HepG2 (cell line): Measurements from ENCODE around the gene CBLN3. TPM values are rescaled to one million over a fixed set of nuclear protein-coding genes. Genes with fewer than 3 reads are reported as not detected.

ENCODE experiments used
- ASH2L ChIP-seq: fragments of 300-600, 200-600 bp; sonication (generic); IDR thresholded peaks from 2 replicates; pipeline ENCODE4 v1.7.0; 2017; ENCODE audit warnings: low read depth, mild to moderate bottlenecking, moderate library complexity, mixed read lengths, low read length; ENCODE audit not compliant: insufficient read length
- BHLHE40 ChIP-seq: IDR thresholded peaks from 2 replicates; pipeline ENCODE4 v1.6.1; 2011; ENCODE audit warnings: low read length, improper control_type of control experiment
- HNRNPUL1 ChIP-seq: fragments of 200-400 bp; formaldehyde crosslinking; IDR thresholded peaks from 2 replicates; pipeline ENCODE4 v1.6.1; 2017; ENCODE audit warnings: low read depth, mild to moderate bottlenecking, low read length, moderate library complexity
- JUND ChIP-seq: sonication (generic); formaldehyde crosslinking; IDR thresholded peaks from 2 replicates; pipeline ENCODE4 v1.8.0; 2022; ENCODE audit warnings: mild to moderate bottlenecking, missing genetic modification reagents
- MYNN ChIP-seq: sonication (generic); formaldehyde crosslinking; IDR thresholded peaks from 2 replicates; pipeline ENCODE4 v1.4.0; 2020; ENCODE audit warnings: mild to moderate bottlenecking, low read depth, missing genetic modification reagents
- RNF2 ChIP-seq: fragments of 450-650 bp; conservative IDR thresholded peaks from 2 replicates; pipeline ENCODE4 v1.6.1; 2016; ENCODE audit warnings: low read depth
- ZNF256 ChIP-seq: sonication (generic); formaldehyde crosslinking; conservative IDR thresholded peaks from 2 replicates; pipeline ENCODE4 v1.4.0; 2020; ENCODE audit warnings: missing genetic modification reagents
- ZNF30 ChIP-seq: sonication (generic); formaldehyde crosslinking; IDR thresholded peaks from 2 replicates; pipeline ENCODE4 v1.5.0; 2020; ENCODE audit warnings: mild to moderate bottlenecking, missing genetic modification reagents
- ZNF44 ChIP-seq: sonication (generic); formaldehyde crosslinking; IDR thresholded peaks from 2 replicates; pipeline ENCODE4 v1.5.1; 2020; ENCODE audit warnings: mild to moderate bottlenecking, missing genetic modification reagents
- ZNF546 ChIP-seq: sonication (generic); formaldehyde crosslinking; conservative IDR thresholded peaks from 2 replicates; pipeline ENCODE4 v1.8.1; 2023; ENCODE audit warnings: mild to moderate bottlenecking, missing genetic modification reagents
- ZNF644 ChIP-seq: IDR thresholded peaks from 2 replicates; pipeline ENCODE4 v1.6.1; 2016; ENCODE audit warnings: low read depth
- polyA plus RNA-seq, 8 experiments: library from polyadenylated mRNA; depleted of rRNA in 3 of 8; stranded (reverse) in 7 of 8; unstranded in 1 of 8; fragments of >200 nt; fragmentation: Illumina TruSeq in 4 of 8; extraction: Trizol in 4 of 8; gene quantifications; 2 replicates each; pipeline versions ENCODE4 v1.2.1 to v1.2.3, GENCODE V29; 2011 to 2016; ENCODE audit warnings: low read depth in 4 of 8, missing spikeins in 1 of 8, mixed read lengths in 1 of 8; ENCODE audit not compliant: insufficient read depth in 1 of 8
- total RNA-seq, 5 experiments: library from RNA; depleted of rRNA; stranded (reverse); fragments of >200 nt; fragmentation: Illumina TruSeq; extraction: Trizol; gene quantifications; 2 replicates each; pipeline ENCODE4 v1.2.3, GENCODE V29; 2016; ENCODE audit warnings: low read depth in 1 of 5
- TF ChIP-seq, protein P1 (sequence below): sonication (generic); formaldehyde crosslinking; IDR thresholded peaks from 2 replicates; pipeline ENCODE4 v1.4.0; 2020; ENCODE audit warnings: mild to moderate bottlenecking, missing genetic modification reagents
- TF ChIP-seq, protein P2 (sequence below): sonication (generic); formaldehyde crosslinking; IDR thresholded peaks from 2 replicates; pipeline ENCODE4 v1.5.0; 2020; ENCODE audit warnings: mild to moderate bottlenecking, missing genetic modification reagents, moderate library complexity
- TF ChIP-seq, protein P3 (sequence below): sonication (generic); formaldehyde crosslinking; IDR thresholded peaks from 2 replicates; pipeline ENCODE4 v1.4.0; 2020; ENCODE audit warnings: missing genetic modification reagents, borderline replicate concordance
- TF ChIP-seq, protein P4 (sequence below): sonication (generic); formaldehyde crosslinking; IDR thresholded peaks from 2 replicates; pipeline ENCODE4 v1.8.0; 2022; ENCODE audit warnings: missing genetic modification reagents, mild to moderate bottlenecking, borderline replicate concordance
- TF ChIP-seq, protein P5 (sequence below): sonication (generic); formaldehyde crosslinking; IDR thresholded peaks from 2 replicates; pipeline ENCODE4 v1.5.0; 2020; ENCODE audit warnings: mild to moderate bottlenecking, missing genetic modification reagents

The CBLN3 gene
- total and polyA plus RNA-seq, 2 of the 13 experiments (the other 11 are each of a cell fraction or from before 2014, with no cell fraction given), result 0.66 to 0.98 TPM

DNA sequence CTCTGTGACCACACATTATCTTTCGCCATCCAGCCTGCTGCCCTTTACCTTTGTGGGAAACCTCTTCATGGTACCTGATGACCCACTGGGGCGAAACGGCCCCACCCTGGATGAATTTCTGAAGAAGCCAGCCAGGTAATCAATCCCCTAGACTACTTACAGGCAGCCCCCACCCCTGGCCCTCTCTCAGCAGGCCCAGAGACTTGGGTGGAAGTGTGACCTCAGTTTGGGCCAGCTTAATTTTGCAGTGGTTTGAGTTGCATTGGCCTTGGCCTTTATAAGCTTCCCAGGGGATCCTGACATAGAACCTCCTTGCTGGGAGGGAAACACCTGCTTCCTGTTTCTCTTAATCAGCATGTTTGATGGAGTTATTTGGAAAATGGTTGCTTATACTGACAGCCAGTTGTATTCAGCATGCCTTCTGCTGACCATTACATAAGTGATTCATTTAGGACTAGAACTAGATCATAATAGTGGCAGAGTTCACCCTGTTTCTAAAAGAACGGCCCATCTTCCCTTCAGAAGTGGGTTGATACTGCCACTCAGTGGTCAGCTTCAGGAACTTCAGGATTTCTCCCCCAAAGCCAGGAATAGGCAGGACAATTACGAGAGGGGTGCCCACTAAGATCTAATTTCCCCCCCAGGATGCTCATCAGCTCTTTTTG is 7.0 kb upstream of the CBLN3 start (continued):
- TF ChIP-seq ZNF30 (CRISPR knock-in tag) (no peak), ZNF256 (CRISPR knock-in tag) (peak; percentile 50; the same call in 1 of the 2 replicates), BHLHE40 (no peak), MYNN (CRISPR knock-in tag) (0 out of 2 replicates have a peak, but pooled peaks have one; percentile 40), ZNF644 (CRISPR knock-in tag) (no peak), ZNF546 (CRISPR knock-in tag) (no peak), ZNF44 (CRISPR knock-in tag) (peak; percentile 77; the same call in 1 of the 2 replicates), RNF2 (no peak), HNRNPUL1 (no peak), JUND (CRISPR knock-in tag) (no peak), ASH2L (peak; percentile 63)
- TF ChIP-seq, protein P1, sequence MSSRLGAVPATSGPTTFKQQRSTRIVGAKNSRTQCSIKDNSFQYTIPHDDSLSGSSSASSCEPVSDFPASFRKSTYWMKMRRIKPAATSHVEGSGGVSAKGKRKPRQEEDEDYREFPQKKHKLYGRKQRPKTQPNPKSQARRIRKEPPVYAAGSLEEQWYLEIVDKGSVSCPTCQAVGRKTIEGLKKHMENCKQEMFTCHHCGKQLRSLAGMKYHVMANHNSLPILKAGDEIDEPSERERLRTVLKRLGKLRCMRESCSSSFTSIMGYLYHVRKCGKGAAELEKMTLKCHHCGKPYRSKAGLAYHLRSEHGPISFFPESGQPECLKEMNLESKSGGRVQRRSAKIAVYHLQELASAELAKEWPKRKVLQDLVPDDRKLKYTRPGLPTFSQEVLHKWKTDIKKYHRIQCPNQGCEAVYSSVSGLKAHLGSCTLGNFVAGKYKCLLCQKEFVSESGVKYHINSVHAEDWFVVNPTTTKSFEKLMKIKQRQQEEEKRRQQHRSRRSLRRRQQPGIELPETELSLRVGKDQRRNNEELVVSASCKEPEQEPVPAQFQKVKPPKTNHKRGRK (CRISPR knock-in tag), result no peak
- TF ChIP-seq, protein P2, sequence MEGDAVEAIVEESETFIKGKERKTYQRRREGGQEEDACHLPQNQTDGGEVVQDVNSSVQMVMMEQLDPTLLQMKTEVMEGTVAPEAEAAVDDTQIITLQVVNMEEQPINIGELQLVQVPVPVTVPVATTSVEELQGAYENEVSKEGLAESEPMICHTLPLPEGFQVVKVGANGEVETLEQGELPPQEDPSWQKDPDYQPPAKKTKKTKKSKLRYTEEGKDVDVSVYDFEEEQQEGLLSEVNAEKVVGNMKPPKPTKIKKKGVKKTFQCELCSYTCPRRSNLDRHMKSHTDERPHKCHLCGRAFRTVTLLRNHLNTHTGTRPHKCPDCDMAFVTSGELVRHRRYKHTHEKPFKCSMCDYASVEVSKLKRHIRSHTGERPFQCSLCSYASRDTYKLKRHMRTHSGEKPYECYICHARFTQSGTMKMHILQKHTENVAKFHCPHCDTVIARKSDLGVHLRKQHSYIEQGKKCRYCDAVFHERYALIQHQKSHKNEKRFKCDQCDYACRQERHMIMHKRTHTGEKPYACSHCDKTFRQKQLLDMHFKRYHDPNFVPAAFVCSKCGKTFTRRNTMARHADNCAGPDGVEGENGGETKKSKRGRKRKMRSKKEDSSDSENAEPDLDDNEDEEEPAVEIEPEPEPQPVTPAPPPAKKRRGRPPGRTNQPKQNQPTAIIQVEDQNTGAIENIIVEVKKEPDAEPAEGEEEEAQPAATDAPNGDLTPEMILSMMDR (CRISPR knock-in tag), result peak; percentile 95
- TF ChIP-seq, protein P3, sequence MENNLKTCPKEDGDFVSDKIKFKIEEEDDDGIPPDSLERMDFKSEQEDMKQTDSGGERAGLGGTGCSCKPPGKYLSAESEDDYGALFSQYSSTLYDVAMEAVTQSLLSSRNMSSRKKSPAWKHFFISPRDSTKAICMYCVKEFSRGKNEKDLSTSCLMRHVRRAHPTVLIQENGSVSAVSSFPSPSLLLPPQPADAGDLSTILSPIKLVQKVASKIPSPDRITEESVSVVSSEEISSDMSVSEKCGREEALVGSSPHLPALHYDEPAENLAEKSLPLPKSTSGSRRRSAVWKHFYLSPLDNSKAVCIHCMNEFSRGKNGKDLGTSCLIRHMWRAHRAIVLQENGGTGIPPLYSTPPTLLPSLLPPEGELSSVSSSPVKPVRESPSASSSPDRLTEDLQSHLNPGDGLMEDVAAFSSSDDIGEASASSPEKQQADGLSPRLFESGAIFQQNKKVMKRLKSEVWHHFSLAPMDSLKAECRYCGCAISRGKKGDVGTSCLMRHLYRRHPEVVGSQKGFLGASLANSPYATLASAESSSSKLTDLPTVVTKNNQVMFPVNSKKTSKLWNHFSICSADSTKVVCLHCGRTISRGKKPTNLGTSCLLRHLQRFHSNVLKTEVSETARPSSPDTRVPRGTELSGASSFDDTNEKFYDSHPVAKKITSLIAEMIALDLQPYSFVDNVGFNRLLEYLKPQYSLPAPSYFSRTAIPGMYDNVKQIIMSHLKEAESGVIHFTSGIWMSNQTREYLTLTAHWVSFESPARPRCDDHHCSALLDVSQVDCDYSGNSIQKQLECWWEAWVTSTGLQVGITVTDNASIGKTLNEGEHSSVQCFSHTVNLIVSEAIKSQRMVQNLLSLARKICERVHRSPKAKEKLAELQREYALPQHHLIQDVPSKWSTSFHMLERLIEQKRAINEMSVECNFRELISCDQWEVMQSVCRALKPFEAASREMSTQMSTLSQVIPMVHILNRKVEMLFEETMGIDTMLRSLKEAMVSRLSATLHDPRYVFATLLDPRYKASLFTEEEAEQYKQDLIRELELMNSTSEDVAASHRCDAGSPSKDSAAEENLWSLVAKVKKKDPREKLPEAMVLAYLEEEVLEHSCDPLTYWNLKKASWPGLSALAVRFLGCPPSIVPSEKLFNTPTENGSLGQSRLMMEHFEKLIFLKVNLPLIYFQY (CRISPR knock-in tag), result no peak
- TF ChIP-seq, protein P4, sequence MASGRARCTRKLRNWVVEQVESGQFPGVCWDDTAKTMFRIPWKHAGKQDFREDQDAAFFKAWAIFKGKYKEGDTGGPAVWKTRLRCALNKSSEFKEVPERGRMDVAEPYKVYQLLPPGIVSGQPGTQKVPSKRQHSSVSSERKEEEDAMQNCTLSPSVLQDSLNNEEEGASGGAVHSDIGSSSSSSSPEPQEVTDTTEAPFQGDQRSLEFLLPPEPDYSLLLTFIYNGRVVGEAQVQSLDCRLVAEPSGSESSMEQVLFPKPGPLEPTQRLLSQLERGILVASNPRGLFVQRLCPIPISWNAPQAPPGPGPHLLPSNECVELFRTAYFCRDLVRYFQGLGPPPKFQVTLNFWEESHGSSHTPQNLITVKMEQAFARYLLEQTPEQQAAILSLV (CRISPR knock-in tag), result 0 out of 2 replicates have a peak, but pooled peaks have one; percentile 12
- TF ChIP-seq, protein P5, sequence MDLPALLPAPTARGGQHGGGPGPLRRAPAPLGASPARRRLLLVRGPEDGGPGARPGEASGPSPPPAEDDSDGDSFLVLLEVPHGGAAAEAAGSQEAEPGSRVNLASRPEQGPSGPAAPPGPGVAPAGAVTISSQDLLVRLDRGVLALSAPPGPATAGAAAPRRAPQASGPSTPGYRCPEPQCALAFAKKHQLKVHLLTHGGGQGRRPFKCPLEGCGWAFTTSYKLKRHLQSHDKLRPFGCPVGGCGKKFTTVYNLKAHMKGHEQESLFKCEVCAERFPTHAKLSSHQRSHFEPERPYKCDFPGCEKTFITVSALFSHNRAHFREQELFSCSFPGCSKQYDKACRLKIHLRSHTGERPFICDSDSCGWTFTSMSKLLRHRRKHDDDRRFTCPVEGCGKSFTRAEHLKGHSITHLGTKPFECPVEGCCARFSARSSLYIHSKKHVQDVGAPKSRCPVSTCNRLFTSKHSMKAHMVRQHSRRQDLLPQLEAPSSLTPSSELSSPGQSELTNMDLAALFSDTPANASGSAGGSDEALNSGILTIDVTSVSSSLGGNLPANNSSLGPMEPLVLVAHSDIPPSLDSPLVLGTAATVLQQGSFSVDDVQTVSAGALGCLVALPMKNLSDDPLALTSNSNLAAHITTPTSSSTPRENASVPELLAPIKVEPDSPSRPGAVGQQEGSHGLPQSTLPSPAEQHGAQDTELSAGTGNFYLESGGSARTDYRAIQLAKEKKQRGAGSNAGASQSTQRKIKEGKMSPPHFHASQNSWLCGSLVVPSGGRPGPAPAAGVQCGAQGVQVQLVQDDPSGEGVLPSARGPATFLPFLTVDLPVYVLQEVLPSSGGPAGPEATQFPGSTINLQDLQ (CRISPR knock-in tag), result no peak
